Peyer's patch (tissue), 4 donors: ENCODE data around the gene BCO1. TPM values are rescaled to one million over a fixed set of nuclear protein-coding genes. Genes with fewer than 3 reads are reported as not detected.
A peak's percentile ranks its signal among the peaks of the same experiment; 100 is the strongest.

ENCODE experiments used
- DNase-seq, 3 donors: peaks; one replicate each; pipeline ENCODE4 v3.0.0-alpha.2; 2017 to 2019
- H3K27ac ChIP-seq, 4 donors: fragments of 200-600 bp; sonication (generic); one replicate each; pipeline ENCODE4 v1.5.1; 2016 to 2019
- H3K27me3 ChIP-seq, 2 donors: fragments of 200-600 bp; sonication (generic); one replicate each; pipeline ENCODE4 v1.5.1; 2019
- H3K36me3 ChIP-seq, 3 donors: fragments of 200-600 bp; sonication (generic); one replicate each; pipeline ENCODE4 v1.5.1; 2016 to 2019
- H3K4me1 ChIP-seq, 4 donors: fragments of 200-600 bp; sonication (generic); one replicate each; pipeline ENCODE4 v1.5.1; 2016 to 2019
- H3K4me3 ChIP-seq, 4 donors: fragments of 200-600 bp; sonication (generic); 1 replicate in 3 of 4; 2 replicates in 1 of 4; pipeline ENCODE4 v1.5.1; 2016 to 2019; ENCODE audit warnings: mild to moderate bottlenecking in 1 of 4
- H3K9me3 ChIP-seq, 4 donors: fragments of 200-600 bp; sonication (generic); one replicate each; pipeline ENCODE4 v1.5.1; 2016 to 2019; ENCODE audit warnings: mild to moderate bottlenecking in 1 of 4
- POLR2A ChIP-seq, 2 donors: fragments of 450-650 bp; IDR thresholded peaks; one replicate each; pipeline ENCODE4 v1.5.1; 2017; ENCODE audit warnings: antibody characterized with exemption in 2 of 2, mild to moderate bottlenecking in 2 of 2, moderate library complexity in 2 of 2
- total RNA-seq, 4 donors: library from RNA; depleted of rRNA; stranded (reverse); fragments of >200 nt; gene quantifications; one replicate each; pipeline ENCODE4 v1.1.0, GENCODE V29; 2016
- TF ChIP-seq, protein P1 (sequence below), 6 experiments: fragments of 450-650 bp in 4 of 6; fragments of 200-600 bp in 2 of 6; sonication (generic) in 1 of 6; IDR thresholded peaks; one replicate each; pipeline ENCODE4 v1.5.1; 2017 to 2019; ENCODE audit warnings: antibody characterized with exemption in 6 of 6, mild to moderate bottlenecking in 3 of 6, moderate library complexity in 1 of 6

BCO1 gene
- total RNA-seq, 4 donors from 2014 or later: 7.9 to 16.0 (median 12.3) TPM

- Histone ChIP-seq H3K36me3 (no peaks in the 10 kb centered on the region), H3K27ac (peak overlapping the region in 1 of 4 donors; percentile 25), H3K4me1 (peaks cover 0 to 20% (median 0%) of the 10 kb centered on the region in 4 donors), H3K27me3 (no peaks in the 10 kb centered on the region), H3K9me3 (no peaks in the 10 kb centered on the region), H3K4me3 (no peak overlapping the region)
- TF ChIP-seq POLR2A (IDR thresholded peaks at IDR 0.05): no peak
- TF ChIP-seq, protein P1, sequence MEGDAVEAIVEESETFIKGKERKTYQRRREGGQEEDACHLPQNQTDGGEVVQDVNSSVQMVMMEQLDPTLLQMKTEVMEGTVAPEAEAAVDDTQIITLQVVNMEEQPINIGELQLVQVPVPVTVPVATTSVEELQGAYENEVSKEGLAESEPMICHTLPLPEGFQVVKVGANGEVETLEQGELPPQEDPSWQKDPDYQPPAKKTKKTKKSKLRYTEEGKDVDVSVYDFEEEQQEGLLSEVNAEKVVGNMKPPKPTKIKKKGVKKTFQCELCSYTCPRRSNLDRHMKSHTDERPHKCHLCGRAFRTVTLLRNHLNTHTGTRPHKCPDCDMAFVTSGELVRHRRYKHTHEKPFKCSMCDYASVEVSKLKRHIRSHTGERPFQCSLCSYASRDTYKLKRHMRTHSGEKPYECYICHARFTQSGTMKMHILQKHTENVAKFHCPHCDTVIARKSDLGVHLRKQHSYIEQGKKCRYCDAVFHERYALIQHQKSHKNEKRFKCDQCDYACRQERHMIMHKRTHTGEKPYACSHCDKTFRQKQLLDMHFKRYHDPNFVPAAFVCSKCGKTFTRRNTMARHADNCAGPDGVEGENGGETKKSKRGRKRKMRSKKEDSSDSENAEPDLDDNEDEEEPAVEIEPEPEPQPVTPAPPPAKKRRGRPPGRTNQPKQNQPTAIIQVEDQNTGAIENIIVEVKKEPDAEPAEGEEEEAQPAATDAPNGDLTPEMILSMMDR (IDR thresholded peaks at IDR 0.05): peak in 2 of 6 experiments; percentile 12 to 22
- no peak for DNase-seq
Observed at GRCh38 chr16:81263470-81264220, 25.2 kb downstream of the BCO1 start.

DNA sequence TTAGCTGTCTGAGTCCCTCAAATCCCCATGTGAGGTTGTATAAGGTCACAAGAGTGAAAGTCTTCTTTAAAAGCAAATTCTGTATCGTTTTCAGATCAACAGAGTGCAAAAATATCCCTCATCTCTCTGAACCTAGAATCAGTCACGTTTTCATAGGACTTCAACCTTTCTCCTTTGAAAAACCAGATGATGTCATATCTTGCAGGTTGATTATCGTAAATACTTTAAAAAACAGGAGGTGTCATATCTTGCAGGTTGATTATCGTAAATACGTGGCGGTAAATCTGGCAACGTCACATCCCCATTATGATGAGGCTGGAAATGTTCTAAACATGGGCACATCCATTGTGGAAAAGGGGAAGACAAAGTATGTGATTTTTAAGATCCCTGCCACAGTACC, 25.9 kb downstream of the BCO1 start:
- peaks cover 0 to 20% (median 0%) of the 10 kb centered on the region in 4 donors for H3K4me1 ChIP-seq

GRCh38 chr16:81265052-81265451, 26.6 kb downstream of the BCO1 start:
- Histone ChIP-seq H3K36me3 (no peaks in the 10 kb centered on the region), H3K4me3 (no peak overlapping the region), H3K4me1 (peaks cover 0 to 20% (median 0%) of the 10 kb centered on the region in 4 donors), H3K27ac (no peak overlapping the region), H3K27me3 (no peaks in the 10 kb centered on the region), H3K9me3 (no peaks in the 10 kb centered on the region)
- no peak for DNase-seq
- TF ChIP-seq, protein P1 (IDR thresholded peaks at IDR 0.05): no peak
- no peak for TF ChIP-seq POLR2A (IDR thresholded peaks at IDR 0.05)

More for the DNA sequence above, 25.9 kb downstream of the BCO1 start:
- Histone ChIP-seq H3K27me3 (no peaks in the 10 kb centered on the region), H3K27ac (peak overlapping the region in 1 of 4 donors; percentile 25), H3K36me3 (no peaks in the 10 kb centered on the region), H3K4me3 (no peak overlapping the region), H3K9me3 (no peaks in the 10 kb centered on the region)
- DNase-seq: no peak
- TF ChIP-seq POLR2A (IDR thresholded peaks at IDR 0.05): no peak
- TF ChIP-seq, protein P1 (IDR thresholded peaks at IDR 0.05): no peak

DNA sequence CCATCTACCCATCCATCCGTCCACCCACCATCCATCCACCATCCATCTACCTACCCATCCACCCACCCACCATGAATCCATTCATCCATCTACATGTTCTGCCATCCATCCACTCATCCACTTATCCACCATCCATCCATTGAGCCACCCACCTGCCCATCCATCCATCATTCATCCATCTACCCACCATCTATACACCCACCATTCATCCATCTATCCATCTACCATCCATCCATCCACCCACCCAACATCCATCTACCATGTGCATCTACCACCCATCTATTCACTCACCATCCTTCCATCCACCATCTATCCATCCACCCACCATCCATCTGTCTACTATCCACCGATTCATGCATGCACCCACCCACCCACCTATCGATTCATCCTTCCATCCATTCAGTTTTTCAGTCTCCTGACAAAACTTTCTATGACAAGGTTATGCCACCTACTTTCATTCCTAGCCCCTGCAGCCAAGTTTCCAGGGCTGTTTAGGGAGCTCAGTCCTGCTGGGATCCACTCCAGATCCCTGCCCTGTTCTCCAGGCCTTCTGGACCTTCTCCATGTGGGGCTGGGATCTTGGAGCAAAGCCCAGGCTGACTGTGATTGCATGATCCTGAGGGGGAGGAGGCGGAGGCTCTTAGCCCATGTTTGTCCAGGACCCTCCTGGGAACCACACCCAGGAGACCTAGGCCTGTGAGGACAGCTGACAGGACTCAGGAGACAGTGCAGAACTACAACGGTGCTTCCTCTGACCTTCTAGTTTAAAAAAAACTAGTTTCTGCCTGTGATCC, 27.4 kb downstream of the BCO1 start:
- no peak for TF ChIP-seq POLR2A (IDR thresholded peaks at IDR 0.05)
- TF ChIP-seq, protein P1 (IDR thresholded peaks at IDR 0.05): no peak
- Histone ChIP-seq H3K27me3 (no peaks in the 10 kb centered on the region), H3K4me3 (no peak overlapping the region), H3K27ac (peak overlapping the region in 3 of 4 donors; percentile 62 to 85 (median 83)), H3K36me3 (no peaks in the 10 kb centered on the region), H3K9me3 (no peaks in the 10 kb centered on the region), H3K4me1 (peaks cover 0 to 20% (median 0%) of the 10 kb centered on the region in 4 donors)
- peak in 2 of 3 donors; percentile 70 to 75 for DNase-seq

GRCh38 chr16:81266680-81267095, 28.2 kb downstream of the BCO1 start:
- TF ChIP-seq, protein P1 (IDR thresholded peaks at IDR 0.05): no peak
- TF ChIP-seq POLR2A (IDR thresholded peaks at IDR 0.05): peak in 1 of 2 donors; percentile 8
- Histone ChIP-seq H3K4me3 (no peak overlapping the region), H3K36me3 (no peaks in the 10 kb centered on the region), H3K27ac (peak overlapping the region in 3 of 4 donors; percentile 62 to 85 (median 83)), H3K4me1 (peaks cover 0 to 20% (median 0%) of the 10 kb centered on the region in 4 donors), H3K27me3 (no peaks in the 10 kb centered on the region), H3K9me3 (no peaks in the 10 kb centered on the region)
- peak in 2 of 3 donors; percentile 72 to 80 for DNase-seq
